Activated T-helper 1 cell treated with anti-CD3 and anti-CD28 coated beads, Interleukin-12 subunit alpha, Interleukin-12 subunit beta, Interleukin-2, Interleukin-4 antibody, amounts not matched to agents 30 ng/mL and 10 ng/mL and 1 ng/mL, durations not matched to agents 14 hours and 24 hours and 36 hours (primary cell): Measurements from ENCODE around the gene CORO1C. TPM values are rescaled to one million over a fixed set of nuclear protein-coding genes. Genes with fewer than 3 reads are reported as not detected.

Experiments
- DNase-seq: peaks from one replicate; pipeline ENCODE4 v3.0.0; 2021; ENCODE audit warnings: low spot score
- H3K27ac Mint-ChIP-seq: one replicate; pipeline ENCODE4 v1.8.0; 2021; ENCODE audit warnings: mild to moderate bottlenecking, mixed read lengths
- H3K27me3 Mint-ChIP-seq: one replicate; pipeline ENCODE4 v1.8.0; 2022; ENCODE audit warnings: mild to moderate bottlenecking, moderate library complexity, mixed read lengths; ENCODE audit not compliant: insufficient read depth
- H3K36me3 Mint-ChIP-seq: one replicate; pipeline ENCODE4 v1.8.0; 2021; ENCODE audit warnings: low read depth, mixed read lengths
- H3K4me1 Mint-ChIP-seq: one replicate; pipeline ENCODE4 v1.8.0; 2021; ENCODE audit warnings: low read depth, mixed read lengths
- H3K4me3 Mint-ChIP-seq: one replicate; pipeline ENCODE4 v1.8.0; 2021; ENCODE audit warnings: mild to moderate bottlenecking, moderate library complexity, mixed read lengths
- H3K9me3 Mint-ChIP-seq: one replicate; pipeline ENCODE4 v1.8.0; 2021; ENCODE audit warnings: mixed read lengths
- intact Hi-C: fragments of 100-400 bp; cut with micrococcal nuclease; formaldehyde crosslinking; loops from one replicate; pipeline ENCODE4 v1.15.1; 2024
- total RNA-seq: library from RNA; stranded (reverse); gene quantifications from 2 replicates; pipeline ENCODE4 v1.2.3, GENCODE V29; 2022

Gene CORO1C
- total RNA-seq, 1 donor from 2014 or later, result 46.1 TPM

DNA sequence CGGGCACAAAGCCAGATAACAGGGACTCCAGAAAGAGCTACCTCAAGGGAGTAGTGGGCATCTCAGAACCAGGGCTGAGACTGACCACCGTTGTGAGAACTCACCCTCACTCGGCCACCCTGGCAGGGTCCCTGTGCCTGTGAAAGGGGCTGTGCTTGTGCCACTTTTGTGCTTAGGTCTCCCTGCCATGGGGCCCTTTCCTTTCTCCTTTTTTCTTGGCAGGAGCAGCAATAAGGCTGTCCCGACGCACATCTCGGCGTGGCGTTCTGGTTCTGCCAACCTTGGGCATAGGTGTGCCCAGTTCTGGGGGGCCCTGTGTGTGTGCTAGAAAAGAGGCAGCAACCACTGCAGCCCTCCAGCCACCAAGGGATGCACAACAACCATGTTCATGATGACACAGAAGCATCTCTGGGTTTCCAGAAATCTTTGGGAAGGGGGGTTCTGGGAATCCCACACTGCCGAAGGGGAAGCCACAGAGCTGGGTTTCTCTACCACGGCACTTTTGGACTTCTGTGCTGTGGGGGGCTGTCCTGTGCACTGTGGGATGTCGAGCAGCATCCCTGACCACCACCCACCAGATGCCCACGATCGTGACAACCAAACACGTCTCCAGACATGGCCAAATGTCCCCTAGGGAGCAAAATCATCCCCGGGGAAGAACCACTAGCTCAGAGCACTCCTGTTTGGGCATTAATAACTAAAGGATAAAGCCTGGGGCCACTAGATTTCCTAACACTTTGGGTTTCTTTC, 120.3 kb downstream of the CORO1C start:
- Mint-ChIP-seq H3K27me3 (peaks cover 3% of the 10 kb centered on the region), H3K36me3 (peaks cover 12% of the 10 kb centered on the region), H3K27ac (no peak overlapping the region), H3K9me3 (peaks cover 4% of the 10 kb centered on the region), H3K4me3 (no peak overlapping the region), H3K4me1 (peaks cover 28% of the 10 kb centered on the region)
- intact Hi-C loops, result no loop called here
- DNase-seq, result no peak

DNA sequence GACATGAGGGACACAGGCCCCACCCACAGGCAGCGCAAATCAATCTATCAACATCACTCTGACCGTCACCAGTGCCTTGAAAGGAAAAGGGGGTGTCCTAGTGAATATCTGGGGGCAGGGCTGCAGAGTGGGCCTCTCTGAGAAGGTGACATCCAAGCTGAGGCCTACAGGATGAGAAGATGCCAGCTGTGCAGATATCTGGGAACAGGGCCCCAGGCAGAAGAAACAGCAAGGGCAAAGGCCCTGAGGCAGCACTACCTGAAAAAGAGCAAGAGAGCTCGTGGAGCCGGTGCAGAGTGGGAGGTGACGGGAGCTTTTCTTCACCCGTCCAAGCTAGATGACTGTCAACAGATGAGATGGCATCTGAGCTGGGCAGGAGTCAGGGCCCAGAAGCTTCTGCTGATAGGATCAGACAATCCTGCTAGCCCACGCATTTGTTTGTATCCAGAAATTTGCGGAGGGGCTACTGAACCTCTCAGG, 120.9 kb downstream of the CORO1C start:
- DNase-seq, result no peak
- Mint-ChIP-seq H3K9me3 (no peaks in the 10 kb centered on the region), H3K4me3 (no peak overlapping the region), H3K36me3 (peaks cover 12% of the 10 kb centered on the region), H3K27ac (no peak overlapping the region), H3K27me3 (peaks cover 4% of the 10 kb centered on the region), H3K4me1 (peaks cover 27% of the 10 kb centered on the region)
- intact Hi-C loops, result no loop called here

DNA sequence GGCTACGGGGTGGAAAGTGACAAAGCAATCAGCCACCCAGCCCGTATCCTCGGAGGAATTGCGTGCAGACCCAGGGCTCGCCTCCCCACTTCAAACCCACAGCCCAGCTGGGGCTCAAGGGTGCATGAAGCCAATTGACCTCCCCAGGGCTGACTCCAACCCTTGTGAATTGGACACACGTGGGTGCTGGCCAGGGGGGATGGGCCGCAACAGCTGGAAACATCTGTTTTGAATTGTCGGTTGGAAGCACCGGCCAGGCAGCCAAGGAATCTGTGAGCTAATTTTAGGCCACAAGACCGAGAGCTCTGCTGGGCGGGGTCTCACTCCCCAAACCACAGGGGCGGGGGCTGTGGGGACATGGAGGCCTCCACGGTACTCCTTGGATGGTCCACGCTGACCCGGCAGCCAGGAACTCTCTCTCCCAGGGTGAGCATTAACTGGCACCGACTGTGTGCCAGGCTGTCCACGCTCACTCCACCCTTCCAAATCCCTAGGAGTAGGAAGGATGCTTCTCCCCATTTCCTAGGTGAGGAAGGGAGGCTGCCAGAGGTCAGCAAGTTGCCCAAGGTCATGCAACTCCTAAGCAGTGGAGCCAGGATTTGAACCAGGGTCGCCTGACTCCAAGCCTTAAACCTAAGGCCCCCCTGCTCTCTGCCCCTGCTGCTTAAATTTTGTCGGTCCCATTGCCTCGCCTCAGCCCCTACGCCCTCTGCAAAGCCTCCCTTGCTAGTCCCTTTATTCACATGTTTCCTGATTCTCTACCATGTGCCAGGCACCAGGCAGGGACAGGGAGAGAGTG, 121.6 kb downstream of the CORO1C start:
- Mint-ChIP-seq H3K27ac (no peak overlapping the region), H3K4me1 (peaks cover 27% of the 10 kb centered on the region), H3K9me3 (no peaks in the 10 kb centered on the region), H3K27me3 (peaks cover 10% of the 10 kb centered on the region), H3K36me3 (peaks cover 10% of the 10 kb centered on the region), H3K4me3 (no peak overlapping the region)
- DNase-seq, result no peak
- intact Hi-C loops, result no loop called here

DNA sequence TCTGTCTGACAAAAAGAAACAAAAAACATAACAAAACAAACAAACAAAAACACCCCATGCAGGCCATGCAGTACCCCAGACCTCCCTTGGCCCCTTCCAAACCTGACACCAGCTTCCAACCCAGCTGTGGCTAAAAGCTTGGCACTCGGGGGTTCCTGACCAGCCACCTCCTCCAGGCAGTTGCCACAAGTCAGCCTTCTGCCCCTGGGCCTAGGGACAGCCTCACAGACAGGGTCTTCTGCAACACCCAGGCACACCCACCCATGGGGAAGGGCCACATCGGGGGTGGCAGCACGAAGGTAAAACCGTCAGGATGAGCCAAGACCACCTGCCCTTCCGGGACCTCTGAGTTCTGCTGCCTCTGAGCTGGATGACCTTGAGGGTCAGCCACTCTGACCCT, 122.7 kb downstream of the CORO1C start:
- peaks cover 4% of the 10 kb centered on the region for H3K36me3 Mint-ChIP-seq
- DNase-seq, result no peak
- H3K4me3 Mint-ChIP-seq, result no peak overlapping the region
- H3K9me3 Mint-ChIP-seq, result no peaks in the 10 kb centered on the region
- H3K27me3 Mint-ChIP-seq, result peaks cover 12% of the 10 kb centered on the region
- intact Hi-C loops, result no loop called here
- H3K27ac Mint-ChIP-seq, result no peak overlapping the region
- H3K4me1 Mint-ChIP-seq, result peaks cover 19% of the 10 kb centered on the region

DNA sequence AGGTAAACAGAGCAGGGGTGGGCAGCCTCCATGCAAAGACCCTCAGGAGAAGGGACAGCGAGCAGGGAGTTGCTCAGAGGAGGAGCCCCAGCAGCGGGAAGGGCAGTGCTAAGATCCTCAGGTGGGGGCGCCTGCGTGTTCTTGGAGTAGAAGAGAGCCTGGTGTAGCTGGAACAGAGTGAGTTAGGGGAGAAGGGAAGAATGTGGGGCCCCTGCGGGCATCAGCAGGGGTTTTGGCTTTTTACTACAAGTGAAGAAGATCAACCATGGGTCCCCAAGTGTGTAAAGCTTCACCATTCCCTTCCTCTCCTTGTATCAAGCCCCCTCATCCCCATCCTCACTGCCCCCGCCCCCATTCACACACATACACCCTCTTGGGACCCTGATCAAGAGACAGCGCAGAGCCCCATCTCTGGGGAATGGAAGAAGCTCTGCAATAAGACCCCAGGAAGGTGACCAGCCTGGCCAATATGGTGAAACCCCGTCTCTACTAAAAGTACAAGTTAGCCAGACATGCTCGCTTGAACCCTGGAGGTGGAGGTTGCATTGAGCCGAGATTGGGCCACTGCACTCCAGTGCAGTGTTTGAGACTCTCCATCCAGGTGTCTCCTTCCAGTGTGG, 123.2 kb downstream of the CORO1C start:
- intact Hi-C loops, result no loop called here
- Mint-ChIP-seq H3K27ac (no peak overlapping the region), H3K4me3 (no peak overlapping the region), H3K9me3 (no peaks in the 10 kb centered on the region), H3K36me3 (peaks cover 4% of the 10 kb centered on the region), H3K4me1 (peaks cover 14% of the 10 kb centered on the region), H3K27me3 (peaks cover 11% of the 10 kb centered on the region)
- no peak for DNase-seq

- peak overlapping the region; percentile 64 for H3K27ac Mint-ChIP-seq
Observed at GRCh38 chr12:108606492-108606891, 124.8 kb downstream of the CORO1C start.

GRCh38 chr12:108605690-108606406, 125.5 kb downstream of the CORO1C start:
- H3K27ac Mint-ChIP-seq, result peak overlapping the region; percentile 64
- H3K4me3 Mint-ChIP-seq, result no peak overlapping the region

More at GRCh38 chr12:108606492-108606891, 124.8 kb downstream of the CORO1C start:
- intact Hi-C loops, result no loop called here
- peaks cover 12% of the 10 kb centered on the region for H3K27me3 Mint-ChIP-seq
- H3K4me3 Mint-ChIP-seq, result no peak overlapping the region
- no peak for DNase-seq
- H3K4me1 Mint-ChIP-seq, result peaks cover 1% of the 10 kb centered on the region
- H3K9me3 Mint-ChIP-seq, result no peaks in the 10 kb centered on the region
- H3K36me3 Mint-ChIP-seq, result no peaks in the 10 kb centered on the region

DNA sequence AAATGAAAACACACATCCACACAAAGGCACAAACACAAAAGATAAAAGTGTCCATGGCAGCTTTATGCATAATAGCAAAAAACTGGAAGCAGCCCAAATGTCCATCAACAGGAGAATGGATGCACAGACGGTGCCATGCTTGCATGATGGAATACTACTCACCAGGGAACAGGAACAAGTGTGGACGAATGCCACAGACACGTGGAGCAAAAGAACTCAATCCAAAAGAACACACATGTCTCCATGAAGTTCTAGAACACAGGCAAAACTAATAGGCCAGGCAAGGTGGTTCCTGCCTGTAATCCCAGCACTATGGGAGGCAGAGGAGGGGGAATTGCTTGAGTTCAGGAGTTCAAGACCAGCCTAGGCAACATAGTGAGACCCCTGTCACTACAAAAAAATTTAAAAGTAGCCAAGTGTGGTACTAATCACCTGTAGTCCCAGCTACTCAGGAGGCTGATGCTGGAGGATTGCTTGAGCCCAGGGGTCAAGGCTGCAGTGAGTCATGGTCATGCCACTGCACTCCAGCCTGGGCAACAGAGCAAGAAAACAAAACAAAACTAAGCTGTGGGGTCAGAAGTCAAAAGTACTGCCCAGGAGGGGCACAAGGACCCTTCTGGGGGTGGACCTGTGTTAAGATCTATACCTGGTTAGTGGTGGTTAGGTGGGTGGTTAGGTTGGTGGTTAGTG, 126.2 kb downstream of the CORO1C start:
- Mint-ChIP-seq H3K4me1 (no peaks in the 10 kb centered on the region), H3K27ac (peak overlapping the region; percentile 64), H3K27me3 (peaks cover 12% of the 10 kb centered on the region), H3K36me3 (no peaks in the 10 kb centered on the region), H3K9me3 (no peaks in the 10 kb centered on the region), H3K4me3 (no peak overlapping the region)
- intact Hi-C loops, result no loop called here
- no peak for DNase-seq

More at GRCh38 chr12:108605690-108606406, 125.5 kb downstream of the CORO1C start:
- H3K36me3 Mint-ChIP-seq, result no peaks in the 10 kb centered on the region
- intact Hi-C loops, result no loop called here
- peaks cover 12% of the 10 kb centered on the region for H3K27me3 Mint-ChIP-seq
- no peak for DNase-seq
- H3K4me1 Mint-ChIP-seq, result no peaks in the 10 kb centered on the region
- H3K9me3 Mint-ChIP-seq, result no peaks in the 10 kb centered on the region

DNA sequence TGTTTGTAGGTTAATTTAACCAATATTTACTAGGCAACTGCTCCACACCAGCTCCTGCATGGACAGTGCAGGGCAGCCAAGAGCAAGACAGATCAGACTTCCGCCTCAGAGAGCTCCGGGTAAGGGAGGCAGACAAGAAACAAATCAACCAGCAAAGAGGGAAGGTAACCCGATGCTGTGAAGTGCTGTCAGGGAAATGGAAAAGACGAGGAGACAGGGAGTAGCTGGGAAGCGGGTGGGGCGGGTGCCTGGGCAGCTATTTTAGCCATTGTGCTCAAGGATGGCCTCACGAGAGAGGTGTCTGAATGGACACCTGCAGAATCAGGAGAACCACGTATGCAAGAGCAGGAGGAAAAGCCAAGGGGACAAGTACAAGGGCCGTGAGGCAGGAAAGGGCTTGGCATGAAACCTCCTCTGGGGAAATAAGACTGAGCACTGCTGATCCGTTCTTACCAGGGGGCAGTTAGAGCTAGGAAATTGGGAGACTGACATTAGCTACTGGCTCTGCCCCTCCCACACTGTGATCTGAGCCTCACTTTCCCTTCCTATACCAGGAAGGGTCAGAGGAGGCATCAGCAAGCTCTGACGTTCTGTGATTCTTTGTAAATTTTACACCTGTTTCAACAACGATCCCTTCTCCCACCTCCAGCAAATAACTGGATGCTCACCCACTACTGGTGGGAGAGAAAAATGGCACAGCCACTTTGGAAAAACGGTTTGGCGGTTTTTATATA, 126.9 kb downstream of the CORO1C start:
- Mint-ChIP-seq H3K27me3 (peaks cover 12% of the 10 kb centered on the region), H3K27ac (no peak overlapping the region), H3K4me3 (no peak overlapping the region), H3K36me3 (no peaks in the 10 kb centered on the region), H3K9me3 (no peaks in the 10 kb centered on the region), H3K4me1 (no peaks in the 10 kb centered on the region)
- no peak for DNase-seq
- intact Hi-C loops, result no loop called here

- no peaks in the 10 kb centered on the region for H3K36me3 Mint-ChIP-seq
- intact Hi-C loops, result no loop called here
- H3K27me3 Mint-ChIP-seq, result peaks cover 13% of the 10 kb centered on the region
- no peak overlapping the region for H3K4me3 Mint-ChIP-seq
- H3K9me3 Mint-ChIP-seq, result no peaks in the 10 kb centered on the region
- H3K27ac Mint-ChIP-seq, result no peak overlapping the region
- DNase-seq, result no peak
- no peaks in the 10 kb centered on the region for H3K4me1 Mint-ChIP-seq
Observed at GRCh38 chr12:108603743-108604142, 127.6 kb downstream of the CORO1C start.

- Mint-ChIP-seq H3K27ac (no peak overlapping the region), H3K27me3 (peaks cover 15% of the 10 kb centered on the region), H3K9me3 (no peaks in the 10 kb centered on the region), H3K4me1 (no peaks in the 10 kb centered on the region), H3K4me3 (no peak overlapping the region), H3K36me3 (no peaks in the 10 kb centered on the region)
- DNase-seq, result no peak
- intact Hi-C loops, result no loop called here
Observed at GRCh38 chr12:108602976-108603704, 128.2 kb downstream of the CORO1C start.
